GM13976 (cell line): ENCODE data around the gene C5orf47.

Experiments used
- DNase-seq: peaks from one replicate; pipeline ENCODE4 v3.0.0; 2012; ENCODE audit warnings: low spot score
- in situ Hi-C: fragments of 300-500 bp; cut with MboI; formaldehyde crosslinking; loops from one replicate; pipeline ENCODE4 v1.12.0; 2022; ENCODE audit warnings: low sequenced_read_pairs, mixed read lengths, inconsistent platforms; ENCODE audit not compliant: unreplicated experiment
- TF ChIP-seq, protein P1 (sequence below): IDR thresholded peaks from 2 replicates; pipeline ENCODE4 v1.5.1; 2012; ENCODE audit warnings: borderline replicate concordance, mild to moderate bottlenecking; ENCODE audit not compliant: insufficient read depth; ENCODE audit errors: extremely low read depth, missing control alignments, control extremely low read depth

C5orf47 gene

GRCh38 chr5:173962436-173962972 lies 26.5 kb upstream of the C5orf47 start:
- TF ChIP-seq, protein P1, sequence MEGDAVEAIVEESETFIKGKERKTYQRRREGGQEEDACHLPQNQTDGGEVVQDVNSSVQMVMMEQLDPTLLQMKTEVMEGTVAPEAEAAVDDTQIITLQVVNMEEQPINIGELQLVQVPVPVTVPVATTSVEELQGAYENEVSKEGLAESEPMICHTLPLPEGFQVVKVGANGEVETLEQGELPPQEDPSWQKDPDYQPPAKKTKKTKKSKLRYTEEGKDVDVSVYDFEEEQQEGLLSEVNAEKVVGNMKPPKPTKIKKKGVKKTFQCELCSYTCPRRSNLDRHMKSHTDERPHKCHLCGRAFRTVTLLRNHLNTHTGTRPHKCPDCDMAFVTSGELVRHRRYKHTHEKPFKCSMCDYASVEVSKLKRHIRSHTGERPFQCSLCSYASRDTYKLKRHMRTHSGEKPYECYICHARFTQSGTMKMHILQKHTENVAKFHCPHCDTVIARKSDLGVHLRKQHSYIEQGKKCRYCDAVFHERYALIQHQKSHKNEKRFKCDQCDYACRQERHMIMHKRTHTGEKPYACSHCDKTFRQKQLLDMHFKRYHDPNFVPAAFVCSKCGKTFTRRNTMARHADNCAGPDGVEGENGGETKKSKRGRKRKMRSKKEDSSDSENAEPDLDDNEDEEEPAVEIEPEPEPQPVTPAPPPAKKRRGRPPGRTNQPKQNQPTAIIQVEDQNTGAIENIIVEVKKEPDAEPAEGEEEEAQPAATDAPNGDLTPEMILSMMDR: no peak
- in situ Hi-C loops: no loop called here
- DNase-seq: no peak

- TF ChIP-seq, protein P1: no peak
- no peak for DNase-seq
- in situ Hi-C loops: no loop called here
These were observed 25.7 kb upstream of the C5orf47 start for GRCh38 chr5:173963182-173963838.

GRCh38 chr5:173963867-173964441 lies 25.0 kb upstream of the C5orf47 start:
- in situ Hi-C loops: no loop called here
- TF ChIP-seq, protein P1: no peak
- no peak for DNase-seq

- TF ChIP-seq, protein P1: no peak
- in situ Hi-C loops: no loop called here
- DNase-seq: no peak
These were observed 24.5 kb upstream of the C5orf47 start for GRCh38 chr5:173964506-173964905.

- DNase-seq: no peak
- TF ChIP-seq, protein P1: no peak
- in situ Hi-C loops: loop anchor here (5.0 kb wide), 1 partner anchor 350 kb away; the partner anchor contains the start of gene BOD1
These were observed 21.7 kb upstream of the C5orf47 start for GRCh38 chr5:173967241-173967640.

DNA sequence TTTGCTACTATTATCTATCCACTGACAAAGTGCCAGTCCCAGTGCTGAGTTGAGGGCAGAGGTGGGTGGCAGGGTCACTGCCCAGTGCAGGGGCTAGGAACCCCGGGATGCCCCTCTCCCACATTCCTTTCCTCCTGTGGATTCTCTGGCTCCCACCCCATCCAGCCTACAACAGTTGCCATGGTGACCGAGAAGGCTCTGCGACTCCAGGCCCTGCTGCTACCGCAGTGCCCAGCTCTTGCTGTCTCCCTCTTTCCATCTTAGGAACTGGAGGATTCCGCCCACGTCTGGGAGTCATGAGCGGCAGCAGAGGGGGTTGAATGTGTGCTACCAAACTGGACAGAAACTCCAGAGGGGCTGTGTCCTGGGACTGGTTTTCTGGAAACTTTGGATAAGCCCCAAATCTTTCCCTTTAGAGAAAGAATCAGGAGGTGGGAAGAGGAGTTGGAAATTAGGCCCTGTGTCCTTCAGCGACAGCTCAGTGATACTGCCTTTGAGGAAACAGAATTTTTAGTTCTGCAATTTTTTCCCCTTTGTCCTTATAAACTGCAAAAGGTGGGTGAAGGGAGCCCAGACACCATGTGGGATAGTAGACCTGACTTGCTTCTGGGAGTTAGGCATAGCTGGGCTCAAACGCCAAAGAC lies 20.7 kb upstream of the C5orf47 start:
- in situ Hi-C loops: loop anchor here (5.0 kb wide), 1 partner anchor 351 kb away; the partner anchor contains the start of gene BOD1
- TF ChIP-seq, protein P1: no peak
- DNase-seq: no peak
